NT2/D1 (cell line): Measurements from ENCODE around the gene DYDC2.

Experiments used
- SUZ12 ChIP-seq: IDR thresholded peaks from 2 replicates; pipeline ENCODE4 v1.6.1; 2011; ENCODE audit not compliant: insufficient read length, insufficient read depth; ENCODE audit errors: extremely low read depth
- YY1 ChIP-seq: IDR thresholded peaks from 2 replicates; pipeline ENCODE4 v1.6.1; 2011; ENCODE audit not compliant: insufficient read length, insufficient read depth
- ZNF274 ChIP-seq: IDR thresholded peaks from 2 replicates; pipeline ENCODE4 v1.6.1; 2011; ENCODE audit warnings: mild to moderate bottlenecking, low read depth, low read length

DNA sequence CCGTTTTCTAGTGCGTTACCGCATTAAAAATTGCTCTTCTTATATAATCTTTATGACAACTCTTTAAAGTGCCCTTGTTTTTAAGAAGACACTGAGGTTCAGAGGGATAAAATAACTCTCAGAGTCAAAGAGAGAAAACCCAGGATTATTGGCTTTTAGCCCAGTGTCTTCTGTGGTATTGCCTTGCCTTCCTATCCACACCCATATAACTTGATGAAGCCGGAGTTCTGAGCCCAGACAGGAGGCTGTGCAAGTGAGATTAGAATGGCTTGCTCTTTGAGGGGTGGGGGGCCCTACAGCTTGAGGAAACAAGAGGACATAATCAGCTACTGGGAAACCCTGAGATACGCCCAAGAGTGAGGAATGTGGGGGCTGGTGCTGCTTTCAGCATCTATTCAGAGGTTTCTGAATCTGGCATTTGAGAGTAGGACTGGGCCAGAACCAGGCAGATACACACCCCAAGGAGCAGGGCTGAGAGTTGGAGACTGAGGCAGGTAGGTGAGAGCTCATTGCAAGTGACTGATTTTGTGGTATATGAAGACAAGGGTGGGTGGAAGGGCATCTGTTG, 54.1 kb downstream of the DYDC2 start:
- TF ChIP-seq SUZ12 (no peak), YY1 (no peak), ZNF274 (no peak)
